ENCODE measurements around the gene DUOX1. TPM values are rescaled to one million over a fixed set of nuclear protein-coding genes. Genes with fewer than 3 reads are reported as not detected.

The DUOX1 gene
- total RNA-seq, 1 donor from 2014 or later = 0.59 TPM

DNA sequence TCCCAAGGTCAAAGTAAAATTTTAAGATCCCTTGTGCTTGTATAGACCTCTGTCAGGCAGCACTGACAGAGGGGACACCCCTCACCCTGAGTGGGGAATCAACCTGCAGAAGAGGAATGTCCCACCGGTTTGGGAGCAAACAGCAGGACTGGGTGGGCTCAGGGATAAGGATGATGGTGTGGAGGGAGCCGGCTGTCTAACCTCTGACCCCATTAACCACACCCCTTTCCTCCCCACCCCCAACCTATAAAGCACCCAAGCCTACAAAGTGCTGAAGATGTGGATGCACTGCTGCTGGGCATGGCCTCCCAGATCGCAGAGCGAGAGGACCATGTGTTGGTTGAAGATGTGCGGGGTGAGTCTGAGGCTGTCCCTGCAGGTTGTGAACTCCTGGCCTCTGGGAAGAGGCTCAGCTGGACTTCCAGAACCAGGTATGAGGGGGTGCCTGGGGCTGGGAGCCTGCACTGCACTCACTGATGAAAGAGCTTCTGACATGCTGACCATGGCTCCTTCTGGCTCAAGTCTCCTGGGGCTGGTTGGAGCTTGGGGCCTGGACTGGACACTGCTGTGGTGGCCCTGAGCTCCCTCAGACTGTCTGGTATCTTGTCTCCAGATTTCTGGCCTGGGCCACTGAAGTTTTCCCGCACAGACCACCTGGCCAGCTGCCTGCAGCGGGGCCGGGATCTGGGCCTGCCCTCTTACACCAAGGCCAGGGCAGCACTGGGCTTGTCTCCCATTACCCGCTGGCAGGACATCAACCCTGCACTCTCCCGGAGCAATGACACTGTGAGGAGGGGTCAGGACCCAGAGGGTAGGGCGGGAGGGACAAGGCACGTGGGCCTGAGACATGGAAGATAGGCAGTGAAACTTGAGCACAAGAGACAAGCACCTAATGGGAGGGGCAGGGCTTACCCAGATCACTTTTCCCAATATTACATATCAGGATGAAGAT, 9.3 kb downstream of the DUOX1 start:
- no peak for DNase-seq (ENCODE audit: low spot score)
- intact Hi-C loops (cut with DNase I) = no loop called here

DNA sequence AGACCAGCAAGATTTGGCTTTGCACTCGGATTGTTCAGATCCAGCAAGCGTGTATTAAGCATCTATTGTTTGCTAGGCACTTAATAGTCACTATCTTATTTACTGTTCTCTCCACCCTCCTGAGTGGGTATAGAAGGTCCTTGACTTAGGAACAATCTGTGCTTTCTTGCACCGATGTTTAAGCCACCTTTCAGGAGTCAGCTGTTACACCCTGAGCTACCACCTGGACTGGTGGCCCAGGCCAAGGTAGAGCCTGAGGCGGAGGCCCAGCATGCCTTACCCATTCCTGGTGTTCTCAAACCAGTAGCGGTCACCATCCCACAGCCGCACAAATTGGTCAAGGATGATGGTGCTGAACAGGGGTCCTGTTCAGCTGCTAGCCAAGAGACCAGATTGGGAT, 10.0 kb downstream of the DUOX1 start:
- no peak for DNase-seq (ENCODE audit: low spot score)
- intact Hi-C loops (cut with DNase I) = no loop called here

DNA sequence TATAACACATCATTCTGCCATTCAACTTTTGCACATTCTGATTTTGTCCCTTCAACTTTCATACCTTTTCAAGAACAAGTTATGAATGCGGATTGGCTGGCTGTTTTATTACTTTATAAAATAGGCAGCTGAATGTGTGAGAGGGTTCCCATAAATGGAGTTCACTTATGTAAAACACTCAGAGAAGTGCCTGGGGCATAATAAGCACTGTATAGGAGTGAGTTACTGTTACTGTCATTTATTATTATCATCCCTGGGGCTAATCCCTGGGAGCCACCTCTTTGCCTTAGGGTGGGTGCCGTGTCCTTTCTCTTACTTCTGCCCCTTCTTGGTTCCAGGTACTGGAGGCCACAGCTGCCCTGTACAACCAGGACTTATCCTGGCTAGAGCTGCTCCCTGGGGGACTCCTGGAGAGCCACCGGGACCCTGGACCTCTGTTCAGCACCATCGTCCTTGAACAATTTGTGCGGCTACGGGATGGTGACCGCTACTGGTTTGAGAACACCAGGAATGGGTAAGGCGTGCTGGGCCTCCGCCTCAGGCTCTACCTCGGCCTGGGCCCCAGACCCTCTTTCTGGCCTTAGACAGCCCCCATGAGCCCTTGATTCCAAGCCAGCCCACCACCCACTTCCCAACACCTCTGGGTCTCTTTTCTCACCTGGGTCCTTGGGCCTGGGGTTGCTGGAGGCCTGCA, 10.9 kb downstream of the DUOX1 start:
- DNase-seq (ENCODE audit: low spot score) = no peak
- intact Hi-C loops (cut with DNase I) = no loop called here

DNA sequence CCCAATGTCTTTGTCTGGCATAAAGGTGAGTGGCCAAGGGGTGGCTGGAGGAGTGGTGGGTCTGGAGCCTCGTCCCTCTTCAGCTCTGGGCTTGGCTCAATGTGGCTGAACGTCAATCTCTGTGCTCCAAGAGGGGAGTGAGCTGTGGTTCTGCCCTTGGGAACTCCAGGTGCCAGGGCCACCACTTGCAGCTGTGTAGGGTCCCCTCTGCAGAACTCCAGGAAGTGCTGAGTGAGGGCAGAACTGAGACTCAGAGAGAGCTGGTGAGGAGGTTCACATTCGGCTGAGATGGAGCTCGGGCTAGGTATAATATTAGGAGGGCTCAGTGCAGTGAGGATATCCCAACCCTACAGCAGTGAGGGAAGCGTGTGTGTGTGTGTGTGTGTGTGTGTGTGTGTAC, 11.6 kb downstream of the DUOX1 start:
- no peak for DNase-seq (ENCODE audit: low spot score)
- intact Hi-C loops (cut with DNase I) = no loop called here

DNA sequence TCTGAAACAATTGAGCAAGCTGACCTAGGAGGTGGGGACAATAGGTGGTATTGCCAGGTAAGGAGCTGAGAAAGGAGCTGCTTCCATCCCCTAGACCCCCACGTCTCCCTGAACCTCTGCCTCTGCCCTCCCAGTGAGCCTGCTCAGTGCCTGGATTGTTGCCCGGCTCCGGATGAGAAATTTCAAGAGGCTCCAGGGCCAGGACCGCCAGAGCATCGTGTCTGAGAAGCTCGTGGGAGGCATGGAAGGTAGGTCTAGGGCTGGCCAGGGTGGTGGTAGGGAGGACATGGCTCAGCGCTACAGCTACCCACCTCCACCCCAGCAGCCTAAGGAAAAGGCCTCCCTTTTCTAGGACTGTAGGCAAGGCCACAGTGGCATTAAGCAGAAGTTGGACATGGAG, 13.3 kb downstream of the DUOX1 start:
- DNase-seq (ENCODE audit: low spot score) = no peak
- intact Hi-C loops (cut with DNase I) = no loop called here

DNA sequence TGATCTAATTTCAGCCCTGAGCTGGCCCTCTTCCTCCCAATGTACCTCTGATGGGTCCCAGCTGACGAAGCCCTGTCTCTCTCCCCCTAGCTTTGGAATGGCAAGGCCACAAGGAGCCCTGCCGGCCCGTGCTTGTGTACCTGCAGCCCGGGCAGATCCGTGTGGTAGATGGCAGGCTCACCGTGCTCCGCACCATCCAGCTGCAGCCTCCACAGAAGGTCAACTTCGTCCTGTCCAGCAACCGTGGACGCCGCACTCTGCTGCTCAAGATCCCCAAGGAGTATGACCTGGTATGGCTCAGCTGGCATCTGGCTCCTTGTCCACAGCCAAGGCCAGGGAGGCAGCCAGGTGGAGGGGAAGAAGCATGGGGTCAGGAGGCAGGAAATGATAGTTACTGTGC, 14.2 kb downstream of the DUOX1 start:
- intact Hi-C loops (cut with DNase I) = no loop called here
- no peak for DNase-seq (ENCODE audit: low spot score)

DNA sequence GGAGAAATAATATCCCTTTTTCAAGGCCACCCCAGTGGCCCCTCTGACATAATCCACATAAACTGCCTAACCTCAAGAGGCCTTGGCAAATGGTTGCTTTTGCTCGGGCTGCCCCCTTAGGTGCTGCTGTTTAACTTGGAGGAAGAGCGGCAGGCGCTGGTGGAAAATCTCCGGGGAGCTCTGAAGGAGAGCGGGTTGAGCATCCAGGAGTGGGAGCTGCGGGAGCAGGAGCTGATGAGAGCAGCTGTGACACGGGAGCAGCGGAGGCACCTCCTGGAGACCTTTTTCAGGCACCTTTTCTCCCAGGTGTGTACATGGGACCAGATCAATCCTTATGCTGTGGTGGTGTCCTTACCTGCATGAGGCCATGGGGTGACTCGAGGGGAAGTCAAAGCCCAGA, 15.0 kb downstream of the DUOX1 start:
- intact Hi-C loops (cut with DNase I) = no loop called here
- no peak for DNase-seq (ENCODE audit: low spot score)

DNA sequence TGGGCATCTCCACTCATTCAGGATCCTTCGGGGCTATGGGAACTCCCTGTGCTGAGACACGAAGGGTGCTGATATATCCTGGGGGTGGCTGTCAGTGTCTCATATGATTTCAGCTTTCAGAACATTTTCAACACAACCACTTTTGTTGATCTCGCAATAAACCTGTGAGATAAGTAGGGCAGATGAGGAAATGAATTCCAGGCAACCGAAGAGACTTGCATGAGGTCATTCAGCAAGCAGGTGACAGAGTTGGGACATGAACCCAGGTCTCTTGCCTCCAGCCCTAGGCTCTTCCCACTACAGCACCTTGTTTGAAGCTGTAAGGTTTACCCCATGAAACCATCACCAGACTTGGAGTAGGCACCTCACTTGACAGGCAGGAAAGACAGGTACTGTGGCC, 16.6 kb downstream of the DUOX1 start:
- DNase-seq (ENCODE audit: low spot score) = no peak

DNA sequence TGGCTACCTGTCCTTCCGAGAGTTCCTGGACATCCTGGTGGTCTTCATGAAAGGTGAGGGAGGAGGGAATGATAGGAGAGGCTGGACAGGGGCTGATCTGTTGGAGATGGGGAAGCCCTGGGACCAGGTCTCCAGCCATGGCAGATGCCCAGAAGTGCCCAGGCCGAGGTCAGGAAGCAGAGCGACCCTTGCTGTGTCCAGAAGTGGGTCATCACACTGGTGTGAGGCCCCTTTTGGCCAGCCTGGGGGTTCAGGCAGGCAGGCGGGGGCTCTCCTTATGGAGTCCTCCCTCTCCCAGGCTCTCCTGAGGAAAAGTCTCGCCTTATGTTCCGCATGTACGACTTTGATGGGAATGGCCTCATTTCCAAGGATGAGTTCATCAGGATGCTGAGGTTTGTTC, 17.8 kb downstream of the DUOX1 start:
- no peak for DNase-seq (ENCODE audit: low spot score)
- intact Hi-C loops (cut with DNase I) = no loop called here

More for the DNA sequence above, 16.6 kb downstream of the DUOX1 start:
- intact Hi-C loops (cut with DNase I) = no loop called here

DNA sequence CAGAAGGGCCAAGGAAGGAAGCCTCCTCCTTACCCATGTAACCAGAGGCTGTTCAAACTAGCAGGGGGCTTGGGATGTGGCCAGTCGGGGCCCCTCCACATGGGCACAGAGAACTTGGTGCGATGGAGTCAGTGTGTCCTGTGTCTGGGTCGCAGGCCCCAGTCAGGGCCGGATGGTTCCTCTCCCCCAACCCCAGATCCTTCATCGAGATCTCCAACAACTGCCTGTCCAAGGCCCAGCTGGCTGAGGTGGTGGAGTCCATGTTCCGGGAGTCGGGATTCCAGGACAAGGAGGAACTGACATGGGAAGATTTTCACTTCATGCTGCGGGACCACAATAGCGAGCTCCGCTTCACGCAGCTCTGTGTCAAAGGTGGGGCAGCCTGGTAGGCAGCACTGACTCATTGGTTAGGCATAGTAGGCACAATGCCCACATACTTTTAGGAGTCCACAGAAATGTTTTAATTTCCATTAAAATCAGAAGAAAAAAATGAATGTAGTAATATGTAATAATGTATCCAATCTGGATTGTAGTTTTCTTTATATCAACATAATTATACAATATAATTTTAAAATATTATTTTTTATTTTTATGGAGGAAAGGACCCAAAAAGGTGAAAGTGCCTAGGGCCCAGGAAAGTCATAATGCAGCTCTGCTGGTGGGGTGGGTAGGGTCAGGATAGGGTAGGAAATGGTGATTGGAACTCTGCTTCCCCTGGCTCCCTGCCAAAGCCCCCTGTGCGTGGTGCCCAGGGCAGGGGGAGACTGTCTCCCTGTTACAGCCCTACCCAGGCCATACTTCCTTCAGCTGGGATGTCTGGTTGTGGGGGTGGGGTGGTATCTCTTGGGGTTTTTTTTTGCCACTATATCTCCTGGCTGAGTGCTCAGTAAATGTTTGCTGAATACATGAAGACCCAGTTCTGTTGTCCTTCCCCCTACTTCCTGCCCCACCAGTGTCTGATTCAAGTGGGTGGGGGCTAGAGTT, 18.6 kb downstream of the DUOX1 start:
- no peak for DNase-seq (ENCODE audit: low spot score)
- intact Hi-C loops (cut with DNase I) = no loop called here

DNA sequence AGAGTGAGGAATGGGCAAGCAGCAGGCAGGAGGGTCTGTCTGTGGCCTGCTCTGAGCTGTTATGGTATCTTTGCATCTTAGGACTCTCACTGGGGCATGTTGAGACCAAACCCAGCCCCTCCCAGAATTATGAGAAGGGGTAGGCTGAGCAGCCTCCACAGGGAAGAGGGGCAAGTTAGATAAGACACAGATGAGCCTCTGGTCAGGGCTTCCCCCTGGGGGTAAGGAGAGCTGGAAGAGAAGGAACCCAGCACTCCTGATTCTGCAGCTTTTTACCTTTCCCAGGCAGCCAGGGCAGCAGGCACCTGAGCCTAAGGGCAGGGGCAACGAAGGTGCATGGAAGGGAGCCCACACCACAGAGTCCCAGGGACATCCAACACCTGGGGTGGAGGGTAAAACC, 19.3 kb downstream of the DUOX1 start:
- intact Hi-C loops (cut with DNase I) = no loop called here

DNA sequence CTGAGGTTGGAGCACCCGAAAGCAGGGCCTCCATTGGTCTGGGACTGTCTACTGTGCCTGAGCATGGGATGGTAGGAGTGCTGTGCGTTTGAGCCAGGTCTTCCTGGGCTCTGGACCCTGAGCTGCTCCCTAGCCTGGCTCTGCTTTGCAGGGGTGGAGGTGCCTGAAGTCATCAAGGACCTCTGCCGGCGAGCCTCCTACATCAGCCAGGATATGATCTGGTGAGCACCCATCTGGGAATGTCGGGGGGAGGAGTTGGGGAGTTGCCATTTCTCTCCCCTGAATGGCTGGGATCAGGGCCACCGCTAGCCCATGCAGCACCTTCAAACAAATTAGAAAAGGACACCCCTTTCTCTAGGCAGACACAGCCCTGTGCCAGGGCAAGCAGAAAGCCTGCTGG, 20.7 kb downstream of the DUOX1 start:
- intact Hi-C loops (cut with DNase I) = no loop called here
- no peak for DNase-seq (ENCODE audit: low spot score)

More for the DNA sequence above, 19.3 kb downstream of the DUOX1 start:
- DNase-seq (ENCODE audit: low spot score) = no peak

DNA sequence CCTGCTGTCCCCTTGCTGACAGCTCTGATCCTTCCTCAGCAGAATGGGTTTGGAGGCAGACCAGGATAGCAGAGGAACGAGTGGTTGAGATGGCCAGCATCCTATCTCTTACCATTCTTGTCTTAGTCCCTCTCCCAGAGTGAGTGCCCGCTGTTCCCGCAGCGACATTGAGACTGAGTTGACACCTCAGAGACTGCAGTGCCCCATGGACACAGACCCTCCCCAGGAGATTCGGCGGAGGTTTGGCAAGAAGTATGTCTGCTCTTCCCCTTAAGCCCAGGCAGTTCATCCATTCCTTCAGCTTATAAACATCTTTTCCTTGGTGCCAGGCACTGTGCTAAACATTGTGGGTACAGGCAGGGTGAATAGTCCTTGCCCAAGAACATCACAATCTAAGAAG, 21.2 kb downstream of the DUOX1 start:
- intact Hi-C loops (cut with DNase I) = no loop called here
- DNase-seq (ENCODE audit: low spot score) = no peak

DNA sequence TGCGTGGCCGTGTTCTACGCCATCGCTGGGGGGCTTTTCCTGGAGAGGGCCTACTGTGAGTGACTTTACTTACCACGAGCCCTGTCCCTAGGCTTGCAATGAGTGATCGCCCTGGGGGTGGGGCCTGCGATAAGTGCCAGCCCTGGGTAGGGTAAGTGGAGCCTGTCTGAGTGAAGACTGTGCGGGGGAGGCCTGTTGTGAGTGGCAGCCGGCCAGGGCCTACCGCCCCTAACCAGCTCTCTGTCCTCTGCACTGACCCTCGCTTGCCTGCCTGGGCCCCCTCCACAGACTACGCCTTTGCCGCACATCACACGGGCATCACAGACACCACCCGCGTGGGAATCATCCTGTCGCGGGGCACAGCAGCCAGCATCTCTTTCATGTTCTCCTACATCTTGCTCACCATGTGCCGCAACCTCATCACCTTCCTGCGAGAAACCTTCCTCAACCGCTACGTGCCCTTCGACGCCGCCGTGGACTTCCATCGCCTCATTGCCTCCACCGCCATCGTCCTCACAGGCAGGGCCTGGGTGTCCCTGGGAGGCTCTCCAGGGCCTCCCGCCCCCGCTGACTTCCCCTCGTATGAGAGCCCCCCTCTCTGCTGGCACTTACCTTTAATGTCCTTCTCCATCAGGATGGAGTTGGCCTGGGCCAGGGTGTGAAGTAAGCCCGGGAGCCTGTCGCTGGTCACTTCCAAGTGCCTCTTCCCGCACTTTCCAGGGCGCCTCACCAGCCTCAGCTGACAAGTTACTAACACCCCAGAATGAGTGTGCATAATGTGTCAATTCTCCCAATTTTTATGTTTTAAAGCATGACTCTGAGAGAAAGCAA, 22.4 kb downstream of the DUOX1 start:
- intact Hi-C loops (cut with DNase I) = no loop called here
- no peak for DNase-seq (ENCODE audit: low spot score)

DNA sequence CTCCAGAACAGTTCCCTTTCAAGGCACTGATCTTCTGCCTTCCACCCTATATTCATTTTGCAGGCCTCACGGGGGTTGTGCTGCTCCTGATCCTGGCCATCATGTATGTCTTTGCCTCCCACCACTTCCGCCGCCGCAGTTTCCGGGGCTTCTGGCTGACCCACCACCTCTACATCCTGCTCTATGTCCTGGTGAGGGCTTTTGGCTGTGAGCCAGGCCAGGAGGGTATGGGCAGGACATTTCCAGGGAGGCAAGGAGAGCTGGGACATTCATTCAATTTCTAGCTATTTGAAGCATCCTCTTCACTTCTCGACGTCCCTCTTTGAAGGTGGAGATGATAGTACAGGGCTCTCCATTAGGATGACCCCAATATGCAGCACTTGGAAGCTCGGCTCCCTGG, 25.9 kb downstream of the DUOX1 start:
- intact Hi-C loops (cut with DNase I) = no loop called here

DNA sequence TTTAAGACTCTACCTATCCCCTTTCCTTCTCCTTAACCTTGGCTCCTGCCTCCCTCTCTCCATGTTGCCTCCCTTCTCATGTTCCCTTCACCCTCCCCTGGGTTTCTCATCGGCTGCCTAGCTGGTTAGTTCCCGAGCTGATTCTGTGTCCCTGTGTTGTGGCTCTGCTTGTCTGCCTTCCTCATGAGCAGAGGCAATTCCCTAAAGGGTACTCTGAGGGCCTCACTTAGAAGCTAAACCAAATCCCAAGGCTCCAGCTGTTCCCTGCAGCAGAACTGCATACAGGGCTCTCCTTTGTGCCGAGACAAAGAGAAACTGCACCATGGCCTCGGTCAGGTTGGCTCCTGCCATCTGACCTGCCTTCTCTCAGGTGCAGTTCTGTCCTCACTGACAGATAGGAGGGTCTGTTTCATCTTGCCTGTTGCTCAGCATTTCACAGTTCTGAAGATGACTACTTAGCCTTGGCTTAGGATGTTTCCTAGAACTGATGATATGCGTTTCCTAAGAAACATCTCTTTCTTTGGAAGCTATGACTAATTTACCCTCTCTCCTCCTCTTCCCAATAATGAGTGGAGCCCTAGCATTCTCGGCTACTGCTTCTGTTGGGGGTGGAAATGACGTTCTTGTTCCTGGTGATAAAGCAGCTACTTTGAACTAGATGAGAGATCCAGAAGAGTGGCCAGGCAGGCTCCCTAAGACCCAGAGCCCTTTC, 27.1 kb downstream of the DUOX1 start:
- intact Hi-C loops (cut with DNase I) = no loop called here
- no peak for DNase-seq (ENCODE audit: low spot score)

More for the DNA sequence above, 25.9 kb downstream of the DUOX1 start:
- no peak for DNase-seq (ENCODE audit: low spot score)

DNA sequence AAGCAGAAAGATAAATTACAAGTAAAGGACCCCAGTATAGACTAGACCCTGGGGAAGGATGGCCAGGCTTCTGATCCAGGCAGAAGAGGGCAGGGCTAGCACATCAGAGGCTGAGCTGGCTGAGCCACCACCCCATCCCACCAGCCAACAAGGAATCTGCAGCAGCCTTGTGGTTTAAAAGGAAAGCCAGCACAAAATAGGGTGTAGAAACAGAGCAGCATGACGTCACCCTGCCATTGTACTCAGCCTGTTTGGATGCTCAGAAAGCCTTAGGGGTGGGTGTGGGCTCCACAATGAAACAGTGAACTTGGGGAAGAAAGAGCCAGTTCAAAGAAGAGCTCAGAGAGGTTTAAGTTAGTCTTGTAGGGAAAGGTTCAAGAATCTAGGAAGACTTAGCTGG, 28.2 kb downstream of the DUOX1 start:
- intact Hi-C loops (cut with DNase I) = no loop called here
- DNase-seq (ENCODE audit: low spot score) = no peak

DNA sequence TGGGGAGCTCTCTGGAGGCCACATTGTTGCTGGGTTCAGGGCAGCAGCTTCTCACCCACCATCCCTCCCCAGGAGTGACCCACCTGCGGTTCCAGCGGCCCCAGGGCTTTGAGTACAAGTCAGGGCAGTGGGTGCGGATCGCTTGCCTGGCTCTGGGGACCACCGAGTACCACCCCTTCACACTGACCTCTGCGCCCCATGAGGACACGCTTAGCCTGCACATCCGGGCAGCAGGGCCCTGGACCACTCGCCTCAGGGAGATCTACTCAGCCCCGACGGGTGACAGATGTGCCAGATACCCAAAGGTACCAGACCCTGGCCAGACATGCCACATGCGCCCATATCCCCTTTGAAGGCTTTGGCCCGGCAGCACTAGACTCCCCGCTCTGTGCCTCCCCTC, 31.9 kb downstream of the DUOX1 start:
- intact Hi-C loops (cut with DNase I) = no loop called here
- no peak for DNase-seq (ENCODE audit: low spot score)
